HepG2 (cell line): ENCODE data around the gene TRIM36. TPM values are rescaled to one million over a fixed set of nuclear protein-coding genes. Genes with fewer than 3 reads are reported as not detected.

ENCODE experiments used
- ATAC-seq: fragments of 200-7000 bp; cut with Tn5 transposase; 3 replicates; pipeline ENCODE4 v1.9.1; 2020; ENCODE audit warnings: mild to moderate bottlenecking, moderate library complexity
- BruUV-seq: library from RNA; stranded (reverse); fragments of 400-500 nt; replicated peaks from 2 replicates; lab custom pipeline; 2021; lab: Mats Ljungman, UMichigan
- CTCF ChIA-PET: fragments of 300-600 bp; formaldehyde crosslinking; extraction: SDS; loops from one replicate; lab custom pipeline; 2021; ENCODE audit warnings: low total read pairs, inconsistent platforms, low intra/inter-chr PET ratio; lab: Yijun Ruan, JAX
- POLR2A ChIA-PET: fragments of 350-600 bp; sonication (Branson Sonifier 250); formaldehyde crosslinking; loops from one replicate; lab custom pipeline; 2020; ENCODE audit warnings: antibody characterized with exemption, inconsistent platforms; lab: Yijun Ruan, JAX
- DNase-seq: peaks from one replicate; pipeline ENCODE4 v3.0.0-alpha.2; 2015; ENCODE audit warnings: low spot score
- FAIRE-seq: peaks from 3 replicates; lab custom pipeline; 2011; peaks lifted over from hg19 to GRCh38; lab: Jason Lieb, UNC
- H2AFZ ChIP-seq: one replicate; pipeline ENCODE4 v1.6.1; 2011; ENCODE audit warnings: low read length, inconsistent platforms
- H3K27ac ChIP-seq: fragments of 300-600 bp; 3 replicates; pipeline ENCODE4 v1.8.0; 2011; ENCODE audit warnings: mixed run types, mild to moderate bottlenecking, mixed read lengths, low read length, inconsistent platforms; ENCODE audit not compliant: insufficient read depth; ENCODE audit errors: extremely low read length
- H3K27me3 ChIP-seq, 2 experiments: fragments of 200-600 bp in 1 of 2; 2 replicates in 1 of 2; 3 replicates in 1 of 2; pipeline versions ENCODE4 v1.6.0 to v1.8.0; 2011; ENCODE audit warnings: low read length in 2 of 2, mild to moderate bottlenecking in 2 of 2, moderate library complexity in 2 of 2, inconsistent platforms in 1 of 2; ENCODE audit not compliant: insufficient read depth in 2 of 2, control insufficient read depth in 1 of 2
- H3K36me3 ChIP-seq, 2 experiments: fragments of 200-600 bp in 1 of 2; replicated peaks in 1 of 2; 2 replicates in 1 of 2; 3 replicates in 1 of 2; pipeline versions ENCODE4 v1.5.1 to v1.8.0; 2011; ENCODE audit warnings: low read length in 2 of 2, inconsistent platforms in 1 of 2; ENCODE audit not compliant: insufficient read depth in 2 of 2, control insufficient read depth in 1 of 2
- H3K4me1 ChIP-seq: 2 replicates; pipeline ENCODE4 v1.5.1; 2012; ENCODE audit warnings: low read length, inconsistent platforms; ENCODE audit not compliant: insufficient read depth
- H3K4me2 ChIP-seq: 2 replicates; pipeline ENCODE4 v1.6.0; 2011; ENCODE audit warnings: low read depth, low read length, inconsistent platforms
- H3K4me3 ChIP-seq, 3 experiments: fragments of 200-600 bp in 1 of 3; sonication (generic), shearing (Covaris generic) in 1 of 3; replicated peaks in 1 of 3; 2 replicates each; pipeline ENCODE4 v1.5.1; 2011 to 2016; ENCODE audit warnings: low read length in 3 of 3, inconsistent platforms in 2 of 3, low read depth in 2 of 3, mild to moderate bottlenecking in 2 of 3, control low read depth in 1 of 3, mixed read lengths in 1 of 3; ENCODE audit not compliant: insufficient read depth in 1 of 3
- H3K79me2 ChIP-seq: one replicate; pipeline ENCODE4 v1.6.1; 2011; ENCODE audit warnings: low read length, inconsistent platforms; ENCODE audit not compliant: insufficient read depth
- H3K9ac ChIP-seq: 2 replicates; pipeline ENCODE4 v1.6.0; 2011; ENCODE audit warnings: mild to moderate bottlenecking, low read depth, low read length, inconsistent platforms; ENCODE audit not compliant: insufficient read depth
- H3K9me3 ChIP-seq: 2 replicates; pipeline ENCODE4 v1.5.1; 2012; ENCODE audit warnings: mild to moderate bottlenecking, low read length
- H4K20me1 ChIP-seq: 2 replicates; pipeline ENCODE4 v1.6.0; 2011; ENCODE audit warnings: inconsistent platforms, mild to moderate bottlenecking, low read length, moderate library complexity; ENCODE audit not compliant: insufficient read depth
- CBX5 ChIP-seq: sonication (generic); formaldehyde crosslinking; IDR thresholded peaks from 2 replicates; pipeline ENCODE4 v1.4.0; 2020; ENCODE audit warnings: missing genetic modification reagents, borderline replicate concordance
- DMAP1 ChIP-seq: IDR thresholded peaks from 2 replicates; pipeline ENCODE4 v1.6.1; 2016
- JARID2 ChIP-seq: sonication (generic); formaldehyde crosslinking; IDR thresholded peaks from 2 replicates; pipeline ENCODE4 v1.8.1; 2023; ENCODE audit warnings: missing genetic modification reagents, inconsistent platforms; ENCODE audit not compliant: insufficient replicate concordance
- JUN ChIP-seq: sonication (generic); formaldehyde crosslinking; IDR thresholded peaks from 2 replicates; pipeline ENCODE4 v1.4.0; 2020; ENCODE audit warnings: mild to moderate bottlenecking, missing genetic modification reagents
- MAFG ChIP-seq: sonication (generic); formaldehyde crosslinking; IDR thresholded peaks from 2 replicates; pipeline ENCODE4 v1.5.1; 2020; ENCODE audit warnings: mild to moderate bottlenecking, missing genetic modification reagents
- MEIS1 ChIP-seq: sonication (generic); formaldehyde crosslinking; IDR thresholded peaks from 2 replicates; pipeline ENCODE4 v1.9.0; 2021; ENCODE audit warnings: mild to moderate bottlenecking, missing genetic modification reagents, moderate library complexity, borderline replicate concordance
- MIXL1 ChIP-seq: IDR thresholded peaks from 2 replicates; pipeline ENCODE4 v1.6.1; 2016
- SMARCE1 ChIP-seq: fragments of 450-650 bp; IDR thresholded peaks from 2 replicates; pipeline ENCODE4 v1.6.1; 2017; ENCODE audit warnings: borderline replicate concordance
- SRSF9 ChIP-seq: fragments of 200-400 bp; formaldehyde crosslinking; IDR thresholded peaks from 2 replicates; pipeline ENCODE4 v1.6.1; 2018; ENCODE audit warnings: borderline replicate concordance, mild to moderate bottlenecking, low read depth, low read length; ENCODE audit not compliant: insufficient read depth, poor library complexity, severe bottlenecking
- ZNF329 ChIP-seq: sonication (generic); formaldehyde crosslinking; IDR thresholded peaks from 2 replicates; pipeline ENCODE4 v1.9.0; 2021; ENCODE audit warnings: low read depth, mild to moderate bottlenecking, missing genetic modification reagents
- ZNF33A ChIP-seq: sonication (generic); formaldehyde crosslinking; IDR thresholded peaks from 2 replicates; pipeline ENCODE4 v1.5.1; 2020; ENCODE audit warnings: missing genetic modification reagents, mild to moderate bottlenecking, moderate library complexity, borderline replicate concordance
- ZZZ3 ChIP-seq: sonication (generic); formaldehyde crosslinking; IDR thresholded peaks from 2 replicates; pipeline ENCODE4 v1.4.0; 2020; ENCODE audit warnings: missing genetic modification reagents, mild to moderate bottlenecking, borderline replicate concordance
- WGBS: methylation state at CpG from one replicate; pipeline ENCODE4 v1.1.6; 2017; ENCODE audit warnings: low lambda C conversion rate; 5-methylcytosine and 5-hydroxymethylcytosine counted together
- in situ Hi-C: cut with HindIII; loops from 2 replicates; pipeline ENCODE4 v1.10.0; 2017; ENCODE audit warnings: low pct_unique_long_range_greater_than_20kb; ENCODE audit not compliant: extremely low pct_ligation_motif_present
- intact Hi-C: fragments of 100-400 bp; cut with micrococcal nuclease; formaldehyde crosslinking; loops from one replicate; pipeline ENCODE4 v1.10.0; 2022; ENCODE audit not compliant: unreplicated experiment
- polyA plus RNA-seq, 8 experiments: library from polyadenylated mRNA; depleted of rRNA in 3 of 8; stranded (reverse) in 7 of 8; unstranded in 1 of 8; fragments of >200 nt; fragmentation: Illumina TruSeq in 4 of 8; extraction: Trizol in 4 of 8; gene quantifications; 2 replicates each; pipeline versions ENCODE4 v1.2.1 to v1.2.3, GENCODE V29; 2011 to 2016; ENCODE audit warnings: low read depth in 4 of 8, missing spikeins in 1 of 8, mixed read lengths in 1 of 8; ENCODE audit not compliant: insufficient read depth in 1 of 8
- total RNA-seq, 5 experiments: library from RNA; depleted of rRNA; stranded (reverse); fragments of >200 nt; fragmentation: Illumina TruSeq; extraction: Trizol; gene quantifications; 2 replicates each; pipeline ENCODE4 v1.2.3, GENCODE V29; 2016; ENCODE audit warnings: low read depth in 1 of 5
- TF ChIP-seq, protein P1 (sequence below): sonication (generic); formaldehyde crosslinking; IDR thresholded peaks from 2 replicates; pipeline ENCODE4 v1.4.0; 2020; ENCODE audit warnings: missing genetic modification reagents
- TF ChIP-seq, protein P2 (sequence below): sonication (generic); formaldehyde crosslinking; conservative IDR thresholded peaks from 2 replicates; pipeline ENCODE4 v1.4.0; 2020; ENCODE audit warnings: missing genetic modification reagents
- TF ChIP-seq, protein P3 (sequence below): sonication (generic); formaldehyde crosslinking; IDR thresholded peaks from 2 replicates; pipeline ENCODE4 v1.4.0; 2020; ENCODE audit warnings: mild to moderate bottlenecking, missing genetic modification reagents
- TF ChIP-seq, protein P4 (sequence below): sonication (generic); formaldehyde crosslinking; IDR thresholded peaks from 2 replicates; pipeline ENCODE4 v1.5.1; 2020; ENCODE audit warnings: mild to moderate bottlenecking, missing genetic modification reagents, borderline replicate concordance
- TF ChIP-seq, protein P5 (sequence below): sonication (generic); formaldehyde crosslinking; IDR thresholded peaks from 2 replicates; pipeline ENCODE4 v1.5.0; 2020; ENCODE audit warnings: missing genetic modification reagents

TRIM36 gene
- total and polyA plus RNA-seq, 2 of the 13 experiments (the other 11 are each of a cell fraction or from before 2014, with no cell fraction given) = 1.7 to 2.4 TPM

DNA sequence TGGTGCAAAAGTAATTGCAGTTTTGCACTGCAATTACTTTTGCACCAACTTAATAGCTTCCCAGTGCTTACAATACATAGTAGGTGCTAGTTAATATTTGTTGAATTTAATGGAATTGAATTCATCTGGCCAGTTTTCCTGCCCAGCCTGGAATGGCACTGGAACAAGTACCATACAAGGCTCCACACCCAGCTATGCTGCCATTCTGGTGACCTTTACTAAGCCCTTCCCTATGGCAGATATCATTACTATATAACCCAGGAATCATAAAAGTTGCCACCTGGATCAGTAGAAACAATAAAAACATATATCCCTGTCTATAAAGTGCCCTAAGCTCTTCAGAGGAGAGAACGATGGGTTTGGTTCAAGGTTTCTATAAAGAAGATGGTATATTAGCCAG, 22.4 kb upstream of the TRIM36 start:
- H3K36me3 ChIP-seq = no peaks in the 10 kb centered on the region
- ChIA-PET POLR2A (no interaction called here), CTCF (no interaction called here)
- intact Hi-C loops = no loop called here
- DNase-seq = no peak
- 58% methylated on average over 1 of the region's 1 CpG for WGBS
- no peak overlapping the region for H3K4me2 ChIP-seq
- no peaks in the 10 kb centered on the region for H3K79me2 ChIP-seq
- no peak for FAIRE-seq
- no peak overlapping the region for H3K9ac ChIP-seq
- H3K9me3 ChIP-seq = no peaks in the 10 kb centered on the region
- H2AFZ ChIP-seq = no peak overlapping the region
- ATAC-seq = no peak
- H3K27ac ChIP-seq = no peak overlapping the region
- no TSS peak for BruUV-seq
- no peak overlapping the region for H3K4me3 ChIP-seq
- H3K4me1 ChIP-seq = peaks cover 16% of the 10 kb centered on the region
- in situ Hi-C loops = no loop called here
- H4K20me1 ChIP-seq = no peaks in the 10 kb centered on the region
- H3K27me3 ChIP-seq = no peaks in the 10 kb centered on the region
- TF ChIP-seq CBX5 (no peak), MIXL1 (CRISPR knock-in tag) (no peak), MAFG (CRISPR knock-in tag) (no peak), JUN (no peak), ZZZ3 (CRISPR knock-in tag) (no peak), SMARCE1 (no peak), ZNF329 (CRISPR knock-in tag) (no peak), SRSF9 (no peak), JARID2 (no peak), MEIS1 (CRISPR knock-in tag) (no peak), ZNF33A (no peak), DMAP1 (no peak)
- TF ChIP-seq, protein P1, sequence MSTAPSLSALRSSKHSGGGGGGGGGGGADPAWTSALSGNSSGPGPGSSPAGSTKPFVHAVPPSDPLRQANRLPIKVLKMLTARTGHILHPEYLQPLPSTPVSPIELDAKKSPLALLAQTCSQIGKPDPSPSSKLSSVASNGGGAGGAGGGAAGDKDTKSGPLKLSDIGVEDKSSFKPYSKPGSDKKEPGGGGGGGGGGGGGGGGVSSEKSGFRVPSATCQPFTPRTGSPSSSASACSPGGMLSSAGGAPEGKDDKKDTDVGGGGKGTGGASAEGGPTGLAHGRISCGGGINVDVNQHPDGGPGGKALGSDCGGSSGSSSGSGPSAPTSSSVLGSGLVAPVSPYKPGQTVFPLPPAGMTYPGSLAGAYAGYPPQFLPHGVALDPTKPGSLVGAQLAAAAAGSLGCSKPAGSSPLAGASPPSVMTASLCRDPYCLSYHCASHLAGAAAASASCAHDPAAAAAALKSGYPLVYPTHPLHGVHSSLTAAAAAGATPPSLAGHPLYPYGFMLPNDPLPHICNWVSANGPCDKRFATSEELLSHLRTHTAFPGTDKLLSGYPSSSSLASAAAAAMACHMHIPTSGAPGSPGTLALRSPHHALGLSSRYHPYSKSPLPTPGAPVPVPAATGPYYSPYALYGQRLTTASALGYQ (CRISPR knock-in tag) = no peak
- TF ChIP-seq, protein P2, sequence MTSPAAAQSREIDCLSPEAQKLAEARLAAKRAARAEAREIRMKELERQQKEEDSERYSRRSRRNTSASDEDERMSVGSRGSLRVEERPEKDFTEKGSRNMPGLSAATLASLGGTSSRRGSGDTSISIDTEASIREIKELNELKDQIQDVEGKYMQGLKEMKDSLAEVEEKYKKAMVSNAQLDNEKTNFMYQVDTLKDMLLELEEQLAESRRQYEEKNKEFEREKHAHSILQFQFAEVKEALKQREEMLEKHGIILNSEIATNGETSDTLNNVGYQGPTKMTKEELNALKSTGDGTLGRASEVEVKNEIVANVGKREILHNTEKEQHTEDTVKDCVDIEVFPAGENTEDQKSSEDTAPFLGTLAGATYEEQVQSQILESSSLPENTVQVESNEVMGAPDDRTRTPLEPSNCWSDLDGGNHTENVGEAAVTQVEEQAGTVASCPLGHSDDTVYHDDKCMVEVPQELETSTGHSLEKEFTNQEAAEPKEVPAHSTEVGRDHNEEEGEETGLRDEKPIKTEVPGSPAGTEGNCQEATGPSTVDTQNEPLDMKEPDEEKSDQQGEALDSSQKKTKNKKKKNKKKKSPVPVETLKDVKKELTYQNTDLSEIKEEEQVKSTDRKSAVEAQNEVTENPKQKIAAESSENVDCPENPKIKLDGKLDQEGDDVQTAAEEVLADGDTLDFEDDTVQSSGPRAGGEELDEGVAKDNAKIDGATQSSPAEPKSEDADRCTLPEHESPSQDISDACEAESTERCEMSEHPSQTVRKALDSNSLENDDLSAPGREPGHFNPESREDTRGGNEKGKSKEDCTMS (CRISPR knock-in tag) = no peak
- TF ChIP-seq, protein P3, sequence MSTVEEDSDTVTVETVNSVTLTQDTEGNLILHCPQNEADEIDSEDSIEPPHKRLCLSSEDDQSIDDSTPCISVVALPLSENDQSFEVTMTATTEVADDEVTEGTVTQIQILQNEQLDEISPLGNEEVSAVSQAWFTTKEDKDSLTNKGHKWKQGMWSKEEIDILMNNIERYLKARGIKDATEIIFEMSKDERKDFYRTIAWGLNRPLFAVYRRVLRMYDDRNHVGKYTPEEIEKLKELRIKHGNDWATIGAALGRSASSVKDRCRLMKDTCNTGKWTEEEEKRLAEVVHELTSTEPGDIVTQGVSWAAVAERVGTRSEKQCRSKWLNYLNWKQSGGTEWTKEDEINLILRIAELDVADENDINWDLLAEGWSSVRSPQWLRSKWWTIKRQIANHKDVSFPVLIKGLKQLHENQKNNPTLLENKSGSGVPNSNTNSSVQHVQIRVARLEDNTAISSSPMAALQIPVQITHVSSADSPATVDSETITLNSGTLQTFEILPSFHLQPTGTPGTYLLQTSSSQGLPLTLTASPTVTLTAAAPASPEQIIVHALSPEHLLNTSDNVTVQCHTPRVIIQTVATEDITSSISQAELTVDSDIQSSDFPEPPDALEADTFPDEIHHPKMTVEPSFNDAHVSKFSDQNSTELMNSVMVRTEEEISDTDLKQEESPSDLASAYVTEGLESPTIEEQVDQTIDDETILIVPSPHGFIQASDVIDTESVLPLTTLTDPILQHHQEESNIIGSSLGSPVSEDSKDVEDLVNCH (CRISPR knock-in tag) = no peak
- TF ChIP-seq, protein P4, sequence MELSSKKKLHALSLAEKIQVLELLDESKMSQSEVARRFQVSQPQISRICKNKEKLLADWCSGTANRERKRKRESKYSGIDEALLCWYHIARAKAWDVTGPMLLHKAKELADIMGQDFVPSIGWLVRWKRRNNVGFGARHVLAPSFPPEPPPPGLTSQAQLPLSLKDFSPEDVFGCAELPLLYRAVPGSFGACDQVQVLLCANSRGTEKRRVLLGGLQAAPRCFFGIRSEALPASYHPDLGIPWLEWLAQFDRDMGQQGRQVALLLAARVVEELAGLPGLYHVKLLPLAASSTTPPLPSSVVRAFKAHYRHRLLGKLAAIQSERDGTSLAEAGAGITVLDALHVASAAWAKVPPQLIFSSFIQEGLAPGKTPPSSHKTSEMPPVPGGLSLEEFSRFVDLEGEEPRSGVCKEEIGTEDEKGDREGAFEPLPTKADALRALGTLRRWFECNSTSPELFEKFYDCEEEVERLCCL (CRISPR knock-in tag) = no peak
- TF ChIP-seq, protein P5, sequence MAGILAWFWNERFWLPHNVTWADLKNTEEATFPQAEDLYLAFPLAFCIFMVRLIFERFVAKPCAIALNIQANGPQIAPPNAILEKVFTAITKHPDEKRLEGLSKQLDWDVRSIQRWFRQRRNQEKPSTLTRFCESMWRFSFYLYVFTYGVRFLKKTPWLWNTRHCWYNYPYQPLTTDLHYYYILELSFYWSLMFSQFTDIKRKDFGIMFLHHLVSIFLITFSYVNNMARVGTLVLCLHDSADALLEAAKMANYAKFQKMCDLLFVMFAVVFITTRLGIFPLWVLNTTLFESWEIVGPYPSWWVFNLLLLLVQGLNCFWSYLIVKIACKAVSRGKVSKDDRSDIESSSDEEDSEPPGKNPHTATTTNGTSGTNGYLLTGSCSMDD (CRISPR knock-in tag) = no peak
